HG03432 (cell line): Measurements from ENCODE around the gene VASH1.

Source experiments
- ATAC-seq: cut with Tn5 transposase; IDR thresholded peaks from one replicate; pipeline ENCODE4 v1.9.1; 2021; ENCODE audit warnings: mild to moderate bottlenecking, moderate library complexity; ENCODE audit not compliant: unreplicated experiment

The VASH1 gene

DNA sequence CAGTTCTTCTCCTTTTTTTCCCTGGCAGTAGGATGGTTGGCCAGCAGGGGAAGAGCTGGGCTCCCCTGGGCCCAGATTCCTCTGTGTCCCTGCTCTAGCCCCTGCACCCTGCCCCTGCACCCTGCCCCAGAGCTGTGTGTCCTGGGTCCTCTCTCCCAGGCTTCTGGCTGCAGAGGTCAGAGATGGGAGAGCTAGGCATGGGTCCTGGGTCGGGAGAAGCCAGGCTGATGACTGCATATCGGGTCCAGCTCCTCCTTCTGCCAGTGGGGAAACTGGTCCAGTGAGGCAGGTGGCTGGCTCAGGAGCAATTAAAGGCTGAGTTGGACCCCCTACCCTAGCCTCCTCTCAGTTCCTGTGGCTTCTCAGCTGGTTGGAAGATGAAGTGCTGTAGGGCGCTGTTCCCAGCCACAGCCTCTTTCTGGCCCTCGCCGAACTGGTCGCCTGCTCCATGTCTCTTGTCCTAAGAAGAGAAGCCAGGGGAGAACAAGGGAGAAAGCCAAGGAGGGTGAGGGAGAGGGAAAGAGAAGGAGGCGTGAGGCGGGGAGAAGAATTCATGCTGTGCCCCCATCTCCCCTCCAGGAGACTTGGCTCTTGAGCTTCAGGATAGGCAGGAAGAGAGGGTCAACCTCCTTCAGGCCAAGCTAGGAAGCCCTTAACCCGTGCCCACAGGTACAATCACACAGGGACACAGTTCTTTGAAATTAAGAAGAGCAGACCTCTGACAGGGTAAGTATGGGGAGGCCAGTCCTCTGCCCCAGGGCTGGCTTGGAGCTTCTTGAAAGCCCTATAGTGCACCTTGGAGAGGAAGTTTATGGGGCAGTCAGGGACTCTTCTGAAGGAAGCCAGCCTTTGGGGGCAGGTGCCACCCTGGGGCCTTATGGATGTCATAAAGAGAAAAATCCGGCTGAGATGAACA lies 9.5 kb downstream of the VASH1 start:
- no peak for ATAC-seq

DNA sequence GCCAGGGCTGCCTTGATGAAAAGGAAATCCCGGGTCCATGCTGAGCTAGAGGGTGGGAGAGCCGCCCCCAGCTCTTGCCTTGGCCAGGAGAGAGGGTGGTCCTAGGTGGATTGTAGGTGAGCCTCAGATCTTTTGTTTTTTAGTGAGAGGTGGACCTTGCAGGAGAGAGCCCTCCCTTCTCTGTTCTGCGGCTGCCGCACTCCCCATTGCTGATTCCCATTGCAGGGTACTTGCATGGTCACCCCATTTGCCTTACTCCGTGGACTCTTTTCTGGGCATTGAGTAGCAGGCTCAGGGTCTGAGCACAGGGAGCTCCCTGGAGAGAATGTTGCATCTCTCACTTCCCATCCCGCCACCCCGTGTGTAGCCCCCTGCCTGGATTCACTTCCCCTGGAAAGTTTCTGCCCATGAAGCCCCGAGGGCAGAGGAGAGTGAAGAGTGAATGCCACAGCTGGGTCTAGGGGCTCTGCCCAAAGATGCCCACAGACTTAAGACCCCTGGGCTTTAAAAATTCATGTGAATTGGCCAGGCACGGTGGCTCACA lies 10.2 kb downstream of the VASH1 start:
- no peak for ATAC-seq

DNA sequence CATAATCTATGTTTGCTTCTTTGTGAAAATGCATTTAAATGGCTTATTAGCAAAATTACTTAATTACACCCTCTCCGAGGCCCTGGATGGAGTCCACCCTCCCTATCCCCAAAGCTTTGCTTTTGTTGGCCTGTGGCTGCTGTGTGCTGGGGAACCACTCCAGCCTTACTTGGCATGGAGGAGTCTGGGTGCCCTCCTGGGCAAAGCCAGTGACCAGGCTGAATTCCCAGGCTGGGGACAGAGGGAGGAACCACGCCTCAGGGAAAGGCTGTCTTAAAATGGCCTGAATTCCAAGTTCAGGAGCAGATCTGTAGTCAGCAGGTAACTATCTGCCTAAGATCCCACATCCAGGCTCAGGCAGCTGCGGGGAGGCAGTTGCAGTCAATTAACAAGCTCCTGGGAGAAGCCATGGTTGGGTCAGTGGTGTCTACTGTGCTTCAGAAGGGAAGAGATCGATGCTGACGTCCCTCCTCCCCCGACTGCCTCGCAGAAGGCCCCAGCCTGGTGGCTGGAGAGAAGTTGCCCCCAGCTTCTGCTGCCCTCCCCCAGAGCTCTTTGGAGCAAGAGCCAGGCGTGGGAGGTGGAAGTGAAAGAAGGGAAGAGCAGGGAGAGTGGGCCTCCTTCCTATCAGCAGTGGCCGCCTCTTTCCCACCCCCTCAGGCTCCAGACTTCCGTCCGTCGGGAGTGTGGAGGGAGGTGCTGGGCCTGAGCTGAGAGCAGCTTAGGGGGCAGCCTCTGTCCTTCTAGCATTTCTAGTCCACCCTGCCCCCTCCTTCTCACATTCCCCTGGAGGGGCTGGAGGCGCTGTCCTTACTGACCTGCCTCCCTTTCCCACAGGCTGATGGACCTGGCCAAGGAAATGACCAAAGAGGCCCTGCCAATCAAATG lies 11.3 kb downstream of the VASH1 start:
- no peak for ATAC-seq

DNA sequence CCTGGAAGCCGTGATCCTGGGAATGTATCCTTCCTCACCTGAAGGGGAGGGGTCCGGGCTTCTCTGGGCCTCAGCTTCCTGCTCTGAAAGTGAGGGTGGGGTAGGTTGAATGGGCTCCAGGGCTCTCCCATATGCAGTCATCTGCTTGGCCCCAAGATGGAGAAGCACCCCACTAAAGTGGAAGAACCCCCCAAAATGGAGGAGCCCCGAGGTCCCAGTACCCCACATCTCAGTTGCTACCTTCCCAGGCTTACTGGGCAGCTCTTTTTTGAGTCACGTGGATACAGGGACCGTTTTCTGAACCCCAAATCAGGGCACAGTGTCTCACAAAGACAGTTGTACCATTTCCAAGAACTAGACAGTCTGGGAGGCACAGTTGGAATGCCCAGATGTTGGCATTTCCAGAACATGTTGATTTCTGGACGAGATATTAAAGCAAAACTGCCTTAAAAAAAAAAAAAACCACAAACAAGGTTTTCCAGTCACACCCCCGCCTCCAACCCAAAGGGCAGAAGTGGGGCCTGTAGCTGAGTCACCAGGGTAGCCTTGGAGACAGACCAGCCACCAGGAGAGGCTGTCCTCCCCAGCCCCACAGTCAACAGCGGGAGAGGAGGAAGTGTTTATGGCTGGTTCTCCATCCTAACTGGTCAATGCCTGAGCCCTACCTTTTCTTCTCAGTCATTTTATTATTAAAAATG lies 12.1 kb downstream of the VASH1 start:
- no peak for ATAC-seq

DNA sequence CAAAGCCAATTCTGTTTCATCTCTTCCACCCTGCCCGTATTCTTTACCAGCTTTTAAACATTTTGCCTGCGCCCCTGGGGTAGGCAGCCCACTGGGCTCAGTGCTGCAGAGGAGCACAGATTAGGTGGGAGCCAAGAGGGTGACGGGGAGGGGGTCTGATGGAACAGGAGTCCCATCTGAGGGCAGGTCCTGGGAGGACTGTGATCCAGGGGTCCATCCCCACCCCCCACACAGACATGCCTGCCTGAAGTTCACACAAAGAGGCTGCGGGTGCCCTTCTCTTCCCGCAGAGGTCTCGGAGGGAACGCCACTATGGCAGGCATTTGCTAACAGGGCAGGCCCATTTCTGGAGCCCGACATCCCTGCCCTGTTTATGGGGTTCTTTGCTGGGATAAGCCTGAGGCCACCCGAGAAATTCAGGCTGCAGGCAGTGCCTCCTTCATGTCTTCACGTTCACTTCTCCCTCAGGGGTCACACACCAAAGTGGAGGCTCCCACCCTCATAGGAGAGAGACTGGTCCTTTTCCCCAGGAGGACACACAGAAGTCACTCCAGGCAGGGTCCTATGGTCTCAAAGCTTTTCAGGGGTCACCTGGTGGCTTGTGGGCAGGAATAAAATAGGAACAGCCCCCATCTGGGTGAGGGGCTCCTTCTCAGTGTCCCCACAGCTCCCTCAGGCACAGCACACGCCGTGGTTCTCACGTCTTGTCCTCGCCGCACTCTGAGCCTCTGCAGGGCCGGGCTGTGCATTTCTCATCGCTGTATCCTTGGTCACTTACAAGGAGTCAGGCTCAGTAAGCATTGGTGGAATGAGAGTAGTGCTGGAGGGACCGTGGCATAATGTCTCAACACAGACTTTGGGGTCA lies 12.9 kb downstream of the VASH1 start:
- no peak for ATAC-seq

DNA sequence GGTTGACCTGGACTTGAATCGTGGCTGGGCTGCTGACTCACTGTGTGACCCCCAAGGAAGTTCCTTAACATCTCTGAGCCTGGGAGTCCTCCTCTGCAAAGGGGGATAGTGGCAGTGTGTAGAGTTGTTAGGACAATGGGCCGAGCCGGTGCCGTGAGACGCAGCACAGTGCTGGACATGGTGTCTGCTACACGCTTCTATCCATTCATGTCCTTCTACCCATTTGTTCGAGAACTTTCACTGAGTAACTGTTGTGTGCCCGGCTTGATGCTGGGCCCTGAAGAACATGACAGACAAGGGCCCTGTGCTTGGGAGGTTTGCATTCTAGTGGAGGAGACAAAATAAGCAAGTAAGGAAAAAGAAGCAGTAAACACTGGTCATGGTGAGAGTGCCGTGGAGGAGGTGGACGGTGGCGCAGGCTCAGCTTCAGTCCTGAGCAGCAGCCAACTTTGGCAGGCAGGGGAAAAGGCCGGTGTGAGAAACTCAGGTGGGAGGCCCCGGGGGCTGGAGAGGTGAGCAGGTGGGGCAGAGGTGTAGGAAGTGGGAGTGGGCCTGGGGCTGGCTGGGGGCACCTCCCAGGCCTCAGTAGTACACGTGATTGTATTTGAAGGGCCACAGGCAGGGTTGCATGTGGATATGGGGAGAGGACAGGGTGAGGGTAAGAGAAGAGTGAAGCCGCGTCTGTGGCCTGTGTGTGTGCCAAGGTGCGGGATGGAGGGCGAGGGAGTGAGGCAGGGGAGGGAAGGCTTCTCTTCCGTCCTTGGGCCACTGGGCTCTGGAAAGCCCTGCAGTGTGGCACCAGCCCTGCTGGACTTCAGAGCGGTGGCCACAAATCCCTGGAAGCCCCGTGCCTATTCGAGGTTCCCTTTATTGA lies 13.8 kb downstream of the VASH1 start:
- no peak for ATAC-seq

DNA sequence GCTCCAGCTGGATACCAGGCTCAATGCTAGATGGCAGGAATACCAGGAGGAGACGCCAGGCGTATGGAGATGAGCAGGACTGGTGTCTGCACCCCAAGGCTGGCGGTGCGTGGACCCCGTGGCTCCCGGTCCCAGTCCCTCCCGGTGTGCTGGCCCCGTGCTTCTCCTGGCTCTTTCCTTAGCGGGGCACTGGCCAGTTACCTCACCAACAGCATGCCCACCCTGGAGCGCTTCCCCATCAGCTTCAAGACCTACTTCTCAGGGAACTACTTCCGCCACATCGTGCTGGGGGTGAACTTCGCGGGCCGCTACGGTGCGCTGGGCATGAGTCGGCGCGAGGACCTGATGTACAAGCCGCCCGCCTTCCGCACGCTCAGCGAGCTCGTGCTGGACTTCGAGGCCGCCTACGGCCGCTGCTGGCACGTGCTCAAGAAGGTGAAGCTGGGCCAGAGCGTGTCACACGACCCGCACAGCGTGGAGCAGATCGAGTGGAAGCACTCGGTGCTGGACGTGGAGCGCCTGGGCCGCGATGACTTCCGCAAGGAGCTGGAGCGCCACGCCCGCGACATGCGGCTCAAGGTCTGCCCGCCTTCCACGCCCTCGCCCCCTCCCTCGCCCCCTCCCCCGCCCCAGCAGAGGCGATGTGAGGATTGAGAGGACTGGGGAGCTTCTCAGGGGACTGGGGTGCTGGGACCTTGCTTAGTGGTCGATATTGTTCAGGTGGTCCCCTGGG lies 14.6 kb downstream of the VASH1 start:
- no peak for ATAC-seq

DNA sequence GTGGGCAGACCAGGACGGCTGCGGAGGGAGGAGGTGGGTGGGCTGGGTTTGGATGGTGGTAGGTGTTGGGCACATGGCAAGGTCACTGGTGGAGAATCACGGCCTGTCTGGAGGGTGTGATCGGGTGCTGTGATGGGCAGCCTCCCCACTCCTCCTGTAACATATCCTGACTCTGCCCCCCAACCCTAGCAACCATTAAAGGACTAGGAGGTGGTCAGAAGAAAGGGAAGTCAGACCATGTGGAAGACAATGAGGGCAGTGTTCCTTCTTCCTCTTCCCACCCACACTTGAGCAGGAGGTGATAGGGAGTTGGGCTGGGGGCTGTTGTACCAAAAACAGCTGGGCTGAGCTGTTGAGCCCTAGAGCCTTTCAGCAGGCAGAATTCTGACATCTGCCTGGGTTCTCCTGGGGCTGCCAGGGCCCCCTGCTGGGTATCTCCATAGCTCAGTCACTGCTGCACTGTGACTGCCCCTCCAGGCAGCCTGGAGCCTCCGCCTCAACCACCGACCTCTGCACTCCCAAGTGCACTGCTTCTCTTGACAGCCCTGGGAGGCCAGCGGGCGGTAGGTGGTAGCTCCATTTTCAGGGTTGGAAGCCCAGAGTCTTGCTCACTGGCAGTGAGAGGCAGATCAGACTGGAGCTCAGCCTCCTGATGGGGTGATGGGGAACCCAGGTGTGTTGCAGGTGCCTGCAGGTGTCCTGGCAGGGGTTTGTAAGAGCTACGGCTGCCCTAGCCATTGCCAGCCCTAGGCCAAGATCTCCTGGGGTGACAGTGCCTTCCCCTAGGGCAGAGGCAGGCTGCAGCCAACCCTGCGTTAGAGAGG lies 15.4 kb downstream of the VASH1 start:
- ATAC-seq, result no peak

DNA sequence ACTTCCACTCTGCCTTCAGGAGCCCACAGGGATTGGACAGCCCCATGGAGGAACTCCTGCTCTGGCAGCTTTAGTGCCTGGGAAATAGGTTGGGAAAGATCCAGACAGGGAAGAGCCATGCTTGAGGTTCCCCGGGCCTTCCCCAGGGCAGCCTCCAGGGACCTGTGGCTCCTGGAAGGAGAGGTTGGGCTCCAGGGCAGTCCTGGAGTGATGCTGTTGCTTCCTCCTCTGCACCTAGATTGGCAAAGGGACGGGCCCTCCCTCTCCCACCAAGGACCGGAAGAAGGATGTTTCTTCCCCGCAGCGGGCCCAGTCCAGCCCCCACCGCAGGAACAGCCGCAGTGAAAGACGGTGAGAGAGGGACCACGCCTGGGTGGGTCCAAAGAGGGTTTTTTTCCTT lies 16.5 kb downstream of the VASH1 start:
- no peak for ATAC-seq

DNA sequence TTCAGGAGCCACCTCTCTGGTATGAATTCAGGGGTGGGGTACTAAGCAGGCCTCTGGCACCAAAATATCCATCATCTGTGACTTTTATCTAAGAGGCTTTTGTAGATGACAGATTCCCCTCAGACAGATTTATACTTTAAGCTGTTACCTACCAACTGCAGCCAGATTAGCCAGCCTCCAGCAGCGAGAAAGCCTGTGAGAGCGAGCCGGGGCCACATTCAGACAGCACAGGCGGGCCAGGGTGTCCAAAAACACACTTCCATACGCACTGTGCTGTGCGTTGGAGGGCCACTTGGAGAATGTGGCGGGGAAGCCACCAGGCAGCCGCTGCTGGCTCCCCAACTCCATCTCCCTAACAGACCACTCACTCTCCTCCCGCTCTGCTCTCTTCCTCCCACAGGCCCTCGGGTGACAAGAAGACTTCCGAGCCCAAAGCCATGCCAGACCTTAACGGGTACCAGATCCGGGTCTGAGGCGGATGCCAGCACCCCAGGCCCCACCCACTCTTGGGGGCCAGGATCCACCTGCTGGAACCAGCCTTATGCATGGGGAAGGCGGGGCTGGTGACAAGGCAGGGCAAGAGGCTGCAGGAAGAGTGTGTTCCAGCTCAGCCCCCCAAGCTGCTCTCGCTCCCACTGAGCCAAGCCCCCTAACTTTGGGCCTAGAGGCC lies 17.4 kb downstream of the VASH1 start:
- ATAC-seq, result no peak

DNA sequence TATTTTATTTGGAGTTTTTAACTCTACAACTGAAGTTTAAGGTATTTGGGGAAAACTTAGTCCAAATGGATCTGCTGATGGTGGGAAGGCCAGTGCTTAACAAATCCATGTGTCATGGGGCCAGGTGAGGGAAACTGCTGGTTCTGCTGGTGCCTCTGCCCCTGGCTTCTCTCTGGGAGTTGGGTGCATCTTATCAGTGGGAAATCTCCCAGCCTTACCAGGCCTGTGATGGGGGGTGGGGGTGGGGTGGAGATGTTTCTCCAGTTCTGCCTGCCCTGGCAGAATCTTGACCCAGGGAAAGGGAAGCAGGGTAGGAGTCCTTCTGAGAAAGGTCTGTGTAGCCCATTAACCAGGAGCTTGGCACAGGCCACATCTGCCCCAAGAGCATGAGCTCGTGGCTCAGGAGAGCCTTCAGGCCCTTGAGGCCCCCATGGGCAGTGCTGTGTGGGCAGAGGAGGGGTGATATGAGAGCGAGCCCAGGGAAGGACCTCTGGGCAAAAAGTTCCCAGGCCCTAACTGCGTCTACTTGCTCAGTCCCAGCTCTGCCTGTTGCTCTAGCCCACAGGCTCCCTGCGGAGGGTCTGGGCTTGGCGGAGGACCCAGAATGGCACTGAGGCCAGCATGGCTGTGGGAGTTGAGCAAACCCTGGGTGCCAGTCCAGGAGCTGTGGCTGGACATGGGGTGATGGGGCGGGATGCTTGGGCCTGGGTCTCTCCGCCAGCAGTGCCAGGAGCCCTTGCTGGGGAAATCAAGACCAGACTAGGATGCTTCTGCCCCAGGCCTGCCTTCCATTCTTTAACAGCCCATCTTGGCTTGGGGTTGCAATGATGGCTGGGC lies 18.2 kb downstream of the VASH1 start:
- no peak for ATAC-seq

DNA sequence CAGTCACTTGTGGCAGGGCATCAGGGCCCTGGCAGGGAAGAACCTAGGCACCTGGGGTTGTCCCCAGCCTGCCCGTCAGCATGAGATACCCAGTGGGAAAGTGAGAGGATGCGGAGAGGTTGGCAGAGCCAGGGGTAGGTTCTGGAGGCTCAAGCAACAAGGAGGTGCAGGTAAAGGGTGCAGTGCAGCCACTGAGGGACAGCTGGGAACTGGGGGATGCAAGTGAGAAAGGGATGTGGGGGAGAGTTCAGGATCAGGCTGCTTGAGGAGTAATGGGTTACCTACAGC lies 18.7 kb downstream of the VASH1 start:
- ATAC-seq, result no peak

DNA sequence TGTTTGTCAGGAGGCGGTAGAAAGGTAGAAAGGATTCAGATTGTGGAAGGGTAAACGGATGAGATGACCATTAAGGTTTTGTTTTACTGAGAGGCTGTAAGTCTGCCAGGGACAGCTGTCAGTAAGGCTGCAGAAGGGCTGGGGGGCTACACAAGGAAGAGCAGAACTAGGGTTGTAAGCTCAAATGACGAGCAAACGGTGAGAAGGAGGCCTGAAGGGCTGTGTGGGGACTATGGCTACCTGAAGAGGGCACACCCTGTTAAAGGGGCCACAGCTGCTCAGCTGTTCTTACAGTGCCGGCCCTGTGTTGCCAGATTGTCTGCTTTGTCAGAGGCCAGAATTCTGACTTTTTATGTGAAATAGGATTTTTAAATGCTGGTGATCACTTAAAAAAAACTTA lies 19.1 kb downstream of the VASH1 start:
- no peak for ATAC-seq

DNA sequence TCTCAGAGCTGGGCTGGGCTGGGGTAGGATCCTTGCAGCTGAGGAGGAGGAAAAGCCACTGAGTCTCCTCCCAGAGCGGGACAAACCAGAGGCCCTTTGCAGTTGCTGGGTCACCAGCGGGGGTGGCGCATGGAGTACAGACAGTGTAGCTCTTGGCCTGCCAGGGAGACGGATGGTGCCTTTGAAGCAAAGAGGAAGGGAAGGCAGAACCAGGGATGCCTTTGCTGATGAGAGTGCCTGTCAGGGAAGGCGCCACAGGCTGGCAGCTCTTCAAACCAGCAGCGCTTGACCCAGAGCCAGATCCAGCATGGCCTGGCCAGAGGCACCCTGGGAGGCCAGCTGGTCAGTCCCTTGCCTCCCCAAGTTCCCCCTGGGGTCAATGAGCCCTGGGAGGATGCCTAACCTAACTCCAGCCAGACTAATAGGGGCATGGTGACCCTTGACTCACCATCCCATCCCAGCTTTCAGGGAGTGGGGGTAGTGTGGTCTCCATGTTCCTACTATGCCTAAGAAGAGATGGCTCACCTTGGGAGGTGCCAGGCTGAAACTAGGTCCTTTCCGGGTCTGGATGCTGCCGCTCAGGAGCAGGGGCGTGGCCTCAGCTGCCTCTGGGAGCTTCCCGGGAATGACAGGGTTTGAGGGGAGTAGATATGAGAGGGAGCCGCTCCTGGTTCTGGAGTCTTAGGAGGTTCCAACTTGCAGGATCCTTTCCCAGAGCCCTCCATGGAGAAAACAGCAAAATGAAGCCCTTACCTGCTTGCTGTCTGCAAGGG lies 19.8 kb downstream of the VASH1 start:
- ATAC-seq, result no peak

DNA sequence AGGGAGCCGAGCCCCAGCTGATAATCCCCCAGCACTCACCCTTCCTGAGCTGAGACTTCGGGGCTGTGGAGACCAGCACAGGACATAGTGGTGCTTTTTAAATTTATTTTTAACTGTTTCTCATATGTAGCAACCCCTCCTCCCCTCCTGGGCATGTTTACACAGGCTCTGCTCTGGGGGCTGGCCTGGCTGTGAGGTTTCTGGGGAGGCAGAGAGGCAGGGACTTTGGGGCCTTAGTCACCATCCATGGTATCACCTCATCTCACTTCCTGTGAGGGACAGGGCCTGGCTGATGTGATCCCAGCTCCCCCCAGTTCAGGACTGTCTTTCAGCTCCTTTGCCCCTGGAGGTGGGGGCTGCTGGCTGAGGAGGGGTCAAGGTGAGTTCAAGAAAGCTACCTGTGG lies 20.4 kb downstream of the VASH1 start:
- ATAC-seq, result no peak
